Measurements from ENCODE around the gene TMEM158.

TMEM158 gene

DNA sequence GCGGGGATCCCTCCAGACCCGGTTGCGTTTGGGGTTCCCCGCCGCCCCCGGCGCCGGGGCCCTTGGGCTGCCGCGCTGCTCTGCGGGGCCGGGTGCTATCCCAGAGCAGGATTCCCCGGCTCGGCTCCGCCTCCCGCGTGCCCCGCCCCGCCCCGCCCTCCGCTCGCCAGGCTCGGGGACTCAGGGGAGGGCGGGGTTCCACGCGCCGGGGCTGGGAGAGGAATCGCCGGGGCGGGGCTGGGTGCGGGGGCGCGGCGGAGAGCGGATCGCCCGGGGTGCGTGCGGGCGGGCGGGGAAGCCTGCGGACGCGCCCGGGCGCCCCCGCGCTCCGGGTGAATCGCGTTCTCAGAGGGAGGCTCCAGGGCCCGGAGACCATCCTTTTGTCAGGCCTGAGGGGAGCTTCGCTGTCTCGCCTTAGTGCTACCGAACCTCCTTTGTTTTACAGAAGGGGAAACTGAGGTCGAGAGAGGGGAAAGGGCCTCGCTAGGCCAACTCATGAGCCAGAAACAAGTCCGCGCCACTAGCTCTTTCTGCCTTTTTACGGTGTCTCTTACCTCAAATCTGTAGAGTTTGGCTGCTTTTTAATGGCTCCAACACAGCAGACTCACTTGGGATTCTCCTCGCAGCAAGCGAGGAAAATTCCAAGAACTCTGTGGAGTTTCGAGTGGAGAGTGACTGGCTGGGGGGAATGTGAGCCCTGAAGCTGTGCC, at the start of gene TMEM158:
Gene TMEM158 (minus strand): TSS at position 82 of the 710 bp plus-strand sequence. CDS start 260 bp downstream, outside the sequence.
- peak; percentile 71 for DNase-seq (ENCODE audit: low read depth)

DNA sequence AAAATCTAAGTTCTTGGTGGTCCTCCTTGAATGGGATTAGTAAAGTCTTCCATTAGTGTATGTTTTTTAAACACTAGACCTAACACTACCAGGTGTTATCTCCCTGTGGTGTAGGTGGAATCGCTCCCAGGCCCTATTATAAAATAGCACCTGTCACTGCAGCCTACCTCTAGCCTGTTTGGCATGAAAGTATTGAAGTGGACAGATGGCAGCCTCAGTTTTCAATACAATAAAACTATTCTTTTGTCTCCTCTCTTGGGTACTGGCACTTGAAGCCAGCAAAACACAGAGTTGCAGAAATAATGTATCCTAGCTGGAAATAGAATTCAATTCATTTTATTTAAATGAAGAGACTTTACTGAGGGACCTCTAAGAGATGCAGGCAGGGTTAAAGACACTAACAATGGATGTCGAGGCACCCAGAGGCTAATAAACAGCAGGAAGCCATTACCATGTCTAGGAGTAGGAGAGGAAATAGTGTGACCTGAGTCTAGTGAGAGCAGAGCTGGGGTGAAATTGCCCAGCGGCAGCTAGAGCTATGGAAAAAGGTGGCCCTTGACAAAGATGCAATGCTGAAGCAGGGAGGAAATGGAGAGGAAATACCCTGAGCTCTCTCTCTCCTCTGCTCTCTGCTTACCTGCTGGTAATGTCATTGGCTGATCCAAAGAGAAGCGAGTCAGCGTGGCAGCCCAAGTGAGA, 49.1 kb upstream of the TMEM158 start:
- DNase-seq (ENCODE audit: low read depth) = no peak

DNA sequence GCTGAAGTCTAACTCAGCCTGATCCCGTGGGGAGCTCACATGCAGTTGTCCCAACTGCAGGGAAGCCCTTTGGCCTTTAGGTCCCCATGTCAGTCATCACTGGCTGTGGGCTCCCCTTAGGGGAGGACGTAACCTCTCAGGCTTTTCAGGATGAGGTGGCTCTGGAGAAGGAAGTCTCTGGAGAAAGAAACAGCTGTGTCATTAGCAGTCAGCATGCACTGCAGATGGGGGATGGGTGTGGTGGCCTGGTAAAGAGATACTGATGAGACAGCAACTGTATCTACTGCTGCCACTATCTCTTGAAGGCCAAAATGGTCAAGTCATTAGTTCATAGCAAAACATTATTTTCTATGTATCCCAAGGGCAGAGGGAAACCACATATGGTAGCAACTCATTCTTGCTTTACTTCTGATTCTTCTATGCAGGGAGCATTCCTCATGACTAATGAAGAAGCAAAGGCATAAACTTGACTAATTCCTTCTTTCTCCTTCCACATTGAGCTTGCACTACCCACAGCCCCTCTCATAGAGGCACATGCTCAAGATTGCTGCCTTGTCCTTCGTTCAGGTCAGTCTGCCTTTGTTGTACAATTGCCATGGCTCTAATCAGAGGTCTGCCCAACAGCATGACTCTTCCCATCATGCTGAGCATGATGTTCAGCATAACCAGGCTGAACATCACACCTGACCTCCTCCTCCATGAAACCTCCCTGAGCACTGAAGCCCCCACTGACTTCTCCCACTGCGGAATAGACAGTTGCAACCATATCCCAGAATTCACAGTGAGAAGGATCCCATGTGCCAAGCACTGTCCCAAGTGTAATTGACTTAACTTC, 47.8 kb upstream of the TMEM158 start:
- no peak for DNase-seq (ENCODE audit: low read depth)

DNA sequence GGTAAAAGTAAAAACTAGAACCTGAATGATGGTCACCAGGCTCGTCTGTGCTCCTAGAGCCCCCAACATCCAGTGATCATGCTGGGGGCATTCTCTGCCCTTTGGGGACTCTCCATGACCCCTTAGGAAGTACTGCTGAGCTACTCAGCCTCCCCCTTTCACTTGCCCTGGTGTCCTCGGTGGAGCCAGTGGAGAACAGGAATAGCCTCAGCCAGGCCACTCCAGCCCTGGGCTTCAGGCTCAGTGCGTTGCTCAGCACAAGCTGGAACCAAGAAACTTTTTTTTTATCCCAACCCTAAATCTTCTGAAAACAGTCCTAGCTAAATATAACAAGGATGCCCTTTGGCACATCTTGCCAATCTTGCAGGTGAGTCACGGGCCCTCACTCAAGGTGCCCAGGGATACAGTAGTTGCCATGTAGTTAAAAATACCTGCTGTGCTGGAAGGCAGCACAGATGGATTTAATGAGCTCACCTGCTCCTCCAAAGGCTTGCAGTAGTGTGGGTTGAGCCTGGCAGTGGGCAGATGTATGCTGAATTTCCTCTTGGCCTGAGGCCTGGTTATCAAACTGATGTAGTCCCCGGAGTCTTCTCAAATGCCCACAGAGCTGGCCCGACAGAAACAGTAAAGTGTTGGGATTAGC, 46.9 kb upstream of the TMEM158 start:
- no peak for DNase-seq (ENCODE audit: low read depth)

DNA sequence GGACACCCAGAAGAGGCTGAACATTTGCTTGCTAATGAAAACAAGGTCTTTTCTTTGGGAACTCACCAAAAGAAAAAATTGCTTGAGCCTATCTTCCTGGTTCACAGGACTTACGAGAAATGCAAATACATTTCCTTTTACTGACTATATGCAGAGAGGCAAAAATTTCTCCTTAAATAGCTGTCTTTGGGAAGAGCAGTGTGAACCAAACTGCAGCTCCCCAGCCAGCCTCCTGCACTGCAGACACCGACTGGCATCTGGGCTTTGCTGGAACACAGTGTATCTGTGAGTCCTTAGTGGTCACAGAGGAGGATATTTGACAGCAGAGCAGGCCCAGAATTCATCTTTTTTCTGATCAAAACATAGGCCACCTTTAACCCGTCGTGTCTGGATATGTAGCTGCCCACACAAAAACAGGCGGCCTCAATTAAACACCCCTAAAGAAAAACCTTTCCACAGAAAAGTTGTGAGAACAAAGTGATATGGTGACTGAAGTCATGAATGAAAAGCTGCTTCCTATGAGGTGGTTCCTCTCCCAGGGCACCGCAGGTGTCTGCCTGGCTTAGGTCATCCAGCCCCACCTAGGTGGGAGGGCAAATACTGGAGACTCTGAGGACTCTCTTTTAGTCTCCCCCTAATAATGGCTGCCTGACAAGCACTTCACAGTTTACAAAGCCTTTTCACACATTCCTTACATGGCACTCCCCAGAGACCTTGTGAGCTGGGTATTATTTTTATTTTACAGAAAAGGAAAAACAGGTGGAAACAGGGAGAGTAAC, 46.1 kb upstream of the TMEM158 start:
- DNase-seq (ENCODE audit: low read depth) = no peak

DNA sequence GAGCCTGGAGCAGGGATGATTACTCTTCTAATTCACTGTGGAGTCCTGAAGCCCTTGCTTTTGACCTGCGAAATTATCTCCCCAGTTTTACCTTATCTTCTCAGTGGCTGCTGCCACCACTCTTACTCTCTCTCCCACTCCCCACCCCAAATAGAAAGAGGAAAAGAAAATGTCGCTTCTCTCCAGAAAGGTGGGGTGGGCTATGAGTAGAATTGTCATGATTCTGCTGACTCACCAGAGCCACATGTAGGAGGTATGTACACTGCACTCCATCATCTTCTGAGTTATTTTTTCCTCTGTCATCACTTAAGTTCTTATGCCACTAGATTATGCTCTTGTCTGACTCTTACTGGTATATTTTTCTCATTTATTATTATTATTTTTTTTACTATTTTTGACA, 43.9 kb upstream of the TMEM158 start:
- no peak for DNase-seq (ENCODE audit: low read depth)

DNA sequence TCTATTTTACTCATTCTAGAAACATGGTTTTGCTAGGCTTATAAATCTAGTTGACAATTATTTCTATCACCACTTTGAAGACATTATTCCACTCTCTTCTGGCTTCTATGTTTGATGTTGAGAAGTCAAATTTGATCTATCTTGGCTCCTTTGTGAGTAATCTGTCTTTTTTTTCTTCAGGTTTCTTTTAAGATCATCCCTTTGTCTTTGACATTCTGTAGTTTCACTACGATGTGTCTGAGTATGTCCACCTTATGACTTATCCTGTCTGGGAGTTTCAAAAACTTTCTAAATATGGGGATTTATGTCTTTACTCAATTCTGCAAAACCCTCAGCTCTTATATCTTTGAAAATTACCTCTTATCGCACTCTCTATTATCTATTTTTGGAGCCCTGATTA, 41.0 kb upstream of the TMEM158 start:
- DNase-seq (ENCODE audit: low read depth) = no peak

DNA sequence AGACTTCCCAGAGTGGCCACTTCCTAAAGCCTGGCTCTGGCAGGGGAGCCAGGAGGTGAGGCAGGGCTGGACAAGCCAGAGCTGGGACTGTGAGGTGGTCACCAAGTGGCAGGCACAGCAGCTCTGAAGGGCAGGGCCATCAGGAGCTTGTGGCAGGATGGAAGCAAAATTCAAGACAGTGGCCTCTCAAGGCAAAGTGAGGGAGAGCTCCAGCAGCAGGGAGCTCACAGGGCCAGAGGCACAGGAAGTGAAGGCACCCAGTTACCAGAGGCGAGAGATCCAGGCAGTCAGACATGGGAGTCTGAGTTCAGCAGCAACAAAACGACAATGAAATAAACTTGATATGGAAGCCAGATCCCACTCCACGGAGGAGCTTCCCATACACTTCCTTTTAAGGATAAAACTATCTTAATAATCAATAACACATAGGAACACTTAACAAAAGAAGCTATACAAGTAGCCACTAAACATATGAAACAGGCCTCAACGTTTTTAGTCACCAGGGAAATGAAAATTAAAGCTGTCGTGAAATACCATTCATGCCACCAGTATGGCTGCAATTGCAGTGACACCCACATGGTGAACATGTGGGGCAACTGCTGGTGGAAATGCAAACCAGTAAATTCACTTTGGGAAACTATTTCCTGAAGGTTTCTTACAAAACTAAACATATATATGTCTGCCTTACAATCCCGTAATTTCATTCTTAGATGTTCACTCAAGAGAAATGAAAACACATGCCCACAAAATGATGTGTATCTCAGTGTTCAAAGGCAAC, 35.4 kb upstream of the TMEM158 start:
- DNase-seq (ENCODE audit: low read depth) = no peak

DNA sequence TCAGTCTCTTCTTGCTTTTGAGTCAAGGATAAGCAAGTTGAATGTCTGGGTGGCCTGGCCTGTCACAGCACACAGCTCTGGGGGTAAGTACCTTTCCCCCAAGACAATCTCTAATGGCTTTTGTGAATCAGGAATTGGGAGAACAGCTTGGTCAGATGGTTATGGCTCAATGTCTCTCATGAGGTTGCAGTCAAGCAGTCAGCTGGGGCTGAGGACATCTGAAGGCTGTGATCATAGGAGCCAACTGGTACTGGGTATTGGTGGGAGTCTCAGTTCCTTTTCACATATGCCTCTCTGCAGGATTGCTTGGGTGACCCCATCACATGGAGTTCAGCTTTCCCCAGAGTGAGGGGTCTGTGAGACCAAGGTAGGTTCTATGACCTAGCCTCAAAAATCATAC, 33.0 kb upstream of the TMEM158 start:
- no peak for DNase-seq (ENCODE audit: low read depth)

DNA sequence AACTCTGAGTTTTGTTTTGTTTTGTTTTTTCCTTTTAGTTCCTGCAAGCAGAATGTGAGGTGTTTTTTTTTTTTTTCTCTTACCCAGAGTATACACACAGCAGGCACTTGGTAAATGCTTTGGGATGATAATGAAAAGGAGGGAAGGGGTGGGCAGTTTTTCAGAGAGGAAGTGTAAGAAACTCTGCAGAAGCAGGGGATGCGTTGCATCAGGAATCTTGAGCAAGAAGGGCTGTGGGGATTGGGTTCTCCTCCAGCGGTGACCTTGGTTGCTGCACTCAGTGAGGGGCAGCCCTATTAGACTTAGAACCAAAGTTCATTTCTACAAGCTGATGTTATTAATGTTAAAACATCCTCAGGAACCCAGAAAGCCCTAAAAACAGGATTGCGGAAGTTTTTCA, 32.2 kb upstream of the TMEM158 start:
- no peak for DNase-seq (ENCODE audit: low read depth)

DNA sequence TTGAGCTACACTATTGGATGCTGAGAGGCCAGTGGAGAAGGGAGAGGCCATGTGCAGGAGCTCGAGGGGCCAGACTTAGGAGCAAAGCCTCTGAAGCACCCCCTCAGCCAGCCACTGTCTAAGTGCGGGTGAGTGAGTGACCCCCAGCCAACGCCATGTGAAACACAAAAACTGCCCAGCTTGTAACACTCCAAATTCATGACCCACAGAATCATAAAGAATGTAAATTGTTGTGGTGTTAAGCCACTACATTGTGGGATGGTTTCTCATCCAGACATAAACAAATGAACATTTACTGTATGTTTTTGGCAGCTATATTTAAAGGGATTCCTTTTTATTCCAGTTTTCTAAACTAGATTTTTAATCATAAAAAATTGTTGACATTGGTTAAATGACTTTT, 27.2 kb upstream of the TMEM158 start:
- no peak for DNase-seq (ENCODE audit: low read depth)

DNA sequence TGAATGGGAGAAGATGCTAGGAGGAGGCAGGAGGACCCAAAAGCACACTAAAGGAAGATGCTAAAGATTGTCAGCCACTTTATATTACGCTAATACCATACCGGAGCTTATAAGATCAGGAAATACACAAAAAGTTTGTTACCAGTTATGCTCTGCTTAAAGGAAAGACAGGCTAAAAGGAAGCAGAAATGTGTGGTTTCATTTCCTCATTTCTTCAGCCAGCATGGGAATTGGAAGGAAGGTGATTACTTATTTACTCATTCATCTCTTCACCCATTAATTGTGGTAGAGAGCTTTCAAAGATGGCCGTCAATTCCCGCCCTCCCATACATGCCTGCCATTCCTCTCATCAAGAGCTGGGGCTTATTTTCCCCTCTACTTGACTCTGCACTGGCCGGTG, 26.7 kb upstream of the TMEM158 start:
- no peak for DNase-seq (ENCODE audit: low read depth)

DNA sequence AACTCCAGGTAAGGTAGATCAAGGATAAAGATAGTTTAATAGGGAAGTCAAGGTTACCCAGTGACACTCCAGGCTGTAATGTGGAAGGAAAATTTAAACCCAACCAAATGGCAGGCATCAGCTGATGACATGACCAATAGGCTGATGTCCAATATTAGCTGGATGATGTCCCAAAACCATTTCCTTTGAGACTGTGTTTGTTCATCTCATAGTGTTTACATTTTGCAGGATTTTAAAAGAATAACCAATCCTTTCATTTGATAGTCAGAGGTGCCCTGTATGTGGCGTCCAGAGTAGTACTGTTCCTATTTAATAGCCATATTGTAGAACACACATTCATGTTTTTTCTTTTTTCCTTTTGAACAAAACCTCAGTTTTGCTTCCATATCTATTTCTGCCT, 23.3 kb upstream of the TMEM158 start:
- DNase-seq (ENCODE audit: low read depth) = no peak

DNA sequence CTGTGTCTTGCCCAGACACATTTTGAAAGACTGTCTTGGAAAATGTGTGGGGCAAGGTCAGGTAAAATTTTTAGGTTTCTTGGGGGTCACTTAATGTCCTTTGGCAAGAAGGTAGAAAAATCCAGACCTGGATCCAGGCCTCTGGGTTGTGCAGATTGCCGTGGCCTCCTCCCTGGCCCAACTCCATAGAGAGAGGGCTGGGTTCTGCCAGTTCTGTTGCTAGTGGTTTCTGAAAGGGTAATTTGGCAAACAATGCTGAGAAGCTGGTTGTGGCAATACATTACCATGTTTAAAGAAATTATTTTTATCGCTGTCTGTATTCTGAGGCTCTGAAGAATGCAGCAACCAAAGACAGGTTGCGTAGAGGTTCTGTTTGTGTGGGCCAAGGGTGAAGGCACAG, 20.2 kb upstream of the TMEM158 start:
- DNase-seq (ENCODE audit: low read depth) = no peak

DNA sequence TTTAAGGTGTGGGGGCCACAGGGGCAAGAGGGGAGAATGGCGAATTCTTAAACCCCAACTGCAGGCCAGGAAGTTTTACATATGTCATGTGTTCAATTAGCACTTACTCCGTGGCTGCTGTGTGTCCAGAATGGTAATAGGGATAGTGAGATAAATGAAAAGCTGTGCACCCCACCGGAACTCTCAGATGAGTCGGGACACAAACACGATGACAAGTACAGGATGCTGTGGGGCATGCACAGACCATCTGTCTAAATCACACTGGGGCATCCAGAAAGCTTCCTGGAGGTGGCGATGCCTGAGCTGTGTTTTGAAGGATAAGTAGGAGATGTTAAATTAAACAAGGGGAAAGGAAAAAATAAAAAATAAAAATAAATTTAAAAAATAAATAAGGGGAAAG, 18.3 kb upstream of the TMEM158 start:
- no peak for DNase-seq (ENCODE audit: low read depth)

DNA sequence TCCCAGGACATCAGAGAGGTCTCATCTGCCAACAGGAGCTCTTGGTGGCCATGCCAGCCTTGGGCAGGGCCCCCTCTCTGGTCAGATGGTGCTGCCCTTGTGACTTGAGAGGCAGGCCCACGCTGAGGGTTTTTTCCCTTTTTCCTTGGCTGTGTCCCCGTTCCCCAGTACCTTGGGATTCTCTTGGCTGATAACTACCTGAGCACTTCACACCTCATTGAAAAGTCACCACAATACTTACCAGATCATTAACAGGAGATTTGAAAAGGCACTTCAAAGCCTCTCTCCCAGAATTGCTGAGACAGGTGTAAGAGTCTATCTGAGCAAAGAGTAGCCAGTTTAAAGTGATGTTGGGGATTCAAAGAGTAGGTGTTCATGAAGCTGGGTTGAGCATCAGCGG, 15.1 kb upstream of the TMEM158 start:
- no peak for DNase-seq (ENCODE audit: low read depth)

DNA sequence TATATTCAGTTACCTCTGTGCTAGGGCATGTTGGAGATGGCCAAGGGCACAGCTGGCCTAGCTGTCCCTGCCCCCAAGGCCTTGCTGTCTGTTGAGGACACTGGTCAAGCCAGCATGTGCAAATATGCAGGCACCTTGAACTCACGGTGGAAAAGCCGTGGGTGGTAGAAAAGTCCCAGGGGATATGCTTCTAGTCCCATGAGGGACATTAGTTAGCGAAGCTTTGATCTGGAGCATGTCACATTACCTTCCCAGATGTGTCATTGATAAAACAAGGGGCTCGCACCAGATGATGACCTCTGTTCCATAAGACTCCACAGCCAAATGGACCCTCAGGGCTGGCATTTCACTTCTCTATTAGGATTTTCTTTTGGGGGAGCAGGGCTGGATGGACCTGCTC, 14.2 kb upstream of the TMEM158 start:
- no peak for DNase-seq (ENCODE audit: low read depth)

DNA sequence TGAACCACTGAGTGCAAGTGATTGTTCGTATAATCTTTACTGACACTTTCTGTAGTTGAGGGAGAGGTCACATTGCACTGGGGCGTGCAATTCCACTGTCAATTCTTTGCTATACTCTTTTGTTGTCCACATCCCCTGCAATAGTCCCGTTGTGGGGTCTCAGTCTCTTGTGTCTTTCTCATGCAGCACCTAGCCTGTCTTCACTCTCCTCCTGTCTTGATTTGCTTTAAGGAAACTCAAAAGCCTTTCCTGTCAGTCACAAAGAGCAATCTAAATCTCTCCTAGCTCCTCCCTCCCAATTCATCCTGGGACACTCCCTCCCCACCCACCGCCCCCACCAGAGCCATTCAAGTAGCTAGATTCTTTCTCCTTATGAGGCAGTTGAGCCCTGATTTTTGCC, 13.2 kb upstream of the TMEM158 start:
- no peak for DNase-seq (ENCODE audit: low read depth)

DNA sequence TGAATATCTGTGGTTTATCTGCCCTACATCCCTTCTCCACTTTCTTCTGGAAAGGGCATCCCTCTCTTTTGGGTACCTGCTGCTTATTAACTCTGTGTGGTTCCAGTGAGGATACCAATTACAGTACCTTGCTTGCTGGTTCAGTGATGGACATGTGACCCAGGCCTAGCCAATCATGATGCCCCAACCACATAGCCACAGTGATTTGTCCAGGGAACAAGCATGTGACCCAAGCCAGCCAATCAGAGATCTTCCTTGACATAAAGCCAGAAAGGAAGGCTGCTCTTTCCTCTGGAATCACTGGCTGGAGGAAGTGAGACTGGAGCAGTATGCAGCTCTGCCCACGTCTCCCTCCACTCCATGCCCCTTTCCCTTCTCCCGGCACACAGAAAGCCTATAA, 10.9 kb upstream of the TMEM158 start:
- no peak for DNase-seq (ENCODE audit: low read depth)

DNA sequence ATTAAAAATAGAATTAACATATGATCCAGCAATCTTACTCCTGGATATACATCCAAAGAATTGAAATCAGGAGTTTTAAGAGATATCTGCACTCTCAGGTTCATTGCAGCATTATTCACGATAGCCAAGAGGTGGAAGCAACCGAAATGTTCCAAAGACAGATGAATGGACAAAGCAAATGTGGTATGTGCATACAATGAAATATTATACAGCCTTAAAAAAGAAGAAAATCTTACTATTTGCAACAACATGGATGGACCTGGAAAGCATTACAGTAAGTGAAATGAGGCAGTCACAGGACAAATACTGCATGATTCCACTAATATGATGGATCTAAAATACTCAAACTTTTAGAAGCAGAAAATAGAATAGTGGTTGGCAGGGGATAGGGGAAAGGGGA, 9.3 kb upstream of the TMEM158 start:
- DNase-seq (ENCODE audit: low read depth) = no peak

DNA sequence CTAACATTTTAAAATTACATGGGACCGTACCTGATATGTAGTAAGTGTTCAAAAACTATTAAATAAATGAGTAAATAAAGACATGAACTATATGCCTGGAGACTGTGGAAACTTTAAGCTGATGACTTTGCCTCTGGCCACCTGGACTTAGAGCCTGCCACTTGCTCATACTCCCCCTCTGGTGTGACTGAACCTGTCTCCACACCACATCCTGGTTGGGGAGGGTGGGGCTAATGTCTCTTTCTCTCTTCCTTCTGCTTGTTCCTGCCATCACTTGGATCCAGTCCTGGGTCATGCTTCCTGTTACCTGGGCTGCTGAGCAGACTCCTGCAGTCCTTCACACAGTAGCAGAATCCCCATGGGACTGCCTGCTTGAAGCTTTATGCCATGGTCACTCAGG, 8.2 kb upstream of the TMEM158 start:
- no peak for DNase-seq (ENCODE audit: low read depth)
